Right forelimb (tissue), 1 donor: Measurements from ENCODE around the gene DYNLL2.
"Not testable (repeated sequence)": the region's sequence is repeated elsewhere in the genome, so short reads cannot be mapped to it uniquely, and the experiment has no call there.

ENCODE experiments used
- DNase-seq: peaks from one replicate; pipeline ENCODE4 v3.0.0-alpha.2; 2018

The DYNLL2 gene

DNA sequence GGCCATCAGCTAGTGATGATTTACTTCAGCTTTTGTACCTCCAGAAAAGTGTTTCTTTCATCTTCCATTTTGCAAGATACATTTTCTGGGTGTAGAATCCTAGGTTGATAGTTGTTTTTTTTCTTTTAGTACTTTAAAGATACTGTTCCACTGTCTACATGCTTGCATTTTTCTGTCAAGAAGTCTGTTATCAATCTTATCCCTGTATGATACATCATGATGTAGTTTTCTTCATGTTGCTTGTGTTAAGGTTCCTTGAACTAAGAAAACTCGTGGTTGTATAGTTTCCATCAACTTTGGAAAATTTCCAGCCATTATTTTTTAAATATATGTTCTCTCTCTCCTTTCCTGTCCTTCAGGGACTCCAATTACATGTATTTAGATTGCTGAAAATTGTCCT, 24.1 kb downstream of the DYNLL2 start:
- no peak for DNase-seq

DNA sequence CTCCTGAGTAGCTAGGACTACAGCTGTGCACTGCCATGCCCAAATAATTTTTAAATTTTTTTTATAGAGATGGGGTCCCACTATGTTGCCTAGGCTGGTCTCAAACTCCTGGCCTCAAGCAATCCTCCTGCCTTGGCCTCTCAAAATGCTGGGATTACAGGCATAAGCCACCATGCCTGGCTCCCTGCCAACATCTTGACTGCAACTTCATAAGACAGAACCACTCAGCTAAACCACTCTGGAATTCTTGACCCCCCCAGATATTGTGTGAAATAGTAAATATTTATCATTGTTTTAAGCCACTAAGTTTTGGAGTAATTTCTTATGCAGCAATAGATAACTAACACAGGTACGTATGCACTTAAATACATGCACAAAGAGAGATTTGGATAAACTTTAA, 26.0 kb downstream of the DYNLL2 start:
- no peak for DNase-seq

DNA sequence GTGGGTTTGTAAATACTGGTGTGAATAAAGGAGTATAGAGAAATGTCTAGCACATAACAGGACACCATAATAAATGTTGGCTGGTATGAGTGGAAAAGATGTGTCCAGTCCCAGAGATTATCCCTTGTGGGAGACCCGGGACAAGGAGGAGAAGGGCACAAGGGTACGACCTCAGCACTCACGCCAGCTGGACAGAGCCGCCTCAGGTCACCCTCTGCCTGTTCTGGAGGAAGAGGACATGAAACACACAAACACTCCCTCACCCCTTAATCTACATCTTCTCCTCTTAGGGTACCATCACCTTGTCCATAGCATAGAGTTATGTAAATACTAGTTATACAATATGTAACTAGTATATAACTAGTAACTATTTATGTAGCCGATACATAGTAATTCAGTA, 26.8 kb downstream of the DYNLL2 start:
- DNase-seq: no peak

DNA sequence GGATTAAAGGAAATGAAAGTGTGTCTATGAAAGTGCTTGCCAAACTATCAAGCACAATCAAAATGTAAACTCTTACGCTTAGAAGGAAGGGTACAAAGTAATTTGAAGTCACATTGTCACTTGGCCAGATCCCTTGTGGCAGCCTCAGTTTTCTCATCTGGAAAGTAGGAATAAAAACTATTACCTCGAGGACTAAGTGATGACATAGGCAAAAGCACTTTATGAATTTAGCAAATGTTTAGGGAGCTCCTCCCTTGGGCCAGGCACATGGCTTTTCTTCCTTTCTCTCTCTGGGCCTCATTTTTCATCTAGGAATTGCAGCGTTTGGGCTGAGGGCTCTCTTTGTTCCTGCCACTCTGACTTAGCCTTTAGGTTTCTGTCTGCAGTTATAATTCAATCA, 28.5 kb downstream of the DYNLL2 start:
- no peak for DNase-seq

DNA sequence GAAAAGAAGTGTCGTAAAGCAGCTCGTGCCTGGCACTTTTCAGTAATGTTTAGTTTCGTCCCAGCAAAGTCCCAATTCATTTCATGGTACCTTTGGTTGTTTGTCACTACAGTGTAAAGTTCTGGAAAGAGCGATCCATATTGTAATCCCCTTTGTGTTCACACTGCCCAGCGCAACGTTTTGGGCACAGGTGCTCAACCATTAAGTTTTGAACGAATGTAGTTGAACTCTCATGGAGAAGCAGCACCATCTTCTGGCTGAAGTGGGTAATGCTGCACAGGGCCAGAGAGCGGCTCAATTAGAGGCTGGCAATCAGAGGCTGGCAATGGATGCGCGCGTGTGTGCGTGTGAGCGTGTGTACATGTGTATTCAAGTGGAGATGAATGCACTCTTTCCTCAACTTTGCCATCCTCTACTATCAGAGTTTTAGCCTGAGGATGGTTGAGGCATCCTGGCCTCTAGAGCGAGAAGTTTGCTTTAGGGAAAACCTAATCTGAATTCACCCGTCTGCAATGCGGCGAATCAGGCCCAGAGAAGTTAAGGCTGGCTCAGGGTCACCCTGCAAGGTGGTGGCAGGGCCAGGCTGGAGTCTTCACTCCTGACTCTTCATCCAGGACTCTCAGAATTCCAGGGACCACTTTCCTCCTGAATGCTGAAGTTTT, 29.9 kb downstream of the DYNLL2 start:
- DNase-seq: peak; percentile 79

DNA sequence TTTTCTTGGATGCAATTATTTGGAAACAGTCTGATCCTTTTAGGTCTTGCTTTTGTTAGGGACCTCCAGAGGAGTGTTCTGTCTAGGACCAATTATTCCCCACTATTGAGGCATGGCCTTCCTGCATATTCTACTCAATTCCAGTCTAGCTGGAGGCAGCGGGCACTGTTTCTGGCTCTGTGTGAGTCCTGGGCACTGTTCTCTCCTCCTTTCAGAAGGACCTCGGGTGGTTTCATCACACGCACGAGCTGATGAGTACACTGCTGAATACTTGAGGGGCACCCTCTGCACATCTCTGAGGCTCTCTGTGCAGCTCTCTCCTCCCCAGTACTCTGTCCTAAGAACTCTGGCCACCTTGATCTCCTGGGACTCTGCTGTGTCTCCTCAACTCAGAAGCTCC, 30.7 kb downstream of the DYNLL2 start:
- DNase-seq: no peak

DNA sequence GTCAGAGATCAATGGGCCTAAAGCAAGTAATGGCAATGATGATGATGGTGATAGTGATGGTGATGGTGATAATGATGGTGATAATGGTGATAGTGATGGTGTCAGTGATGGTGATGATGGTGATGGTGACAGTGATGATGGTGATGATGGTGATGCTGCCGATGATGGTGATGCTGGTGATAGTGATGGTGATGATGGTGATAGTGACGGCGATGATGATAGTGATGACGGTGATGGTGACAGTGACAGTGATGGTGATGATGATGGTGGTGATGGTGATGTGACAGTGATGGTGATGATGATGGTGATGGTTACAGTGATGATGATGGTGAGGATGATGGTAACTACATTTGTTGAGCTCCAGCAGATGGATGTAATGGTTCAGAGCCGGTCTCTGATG, 34.2 kb downstream of the DYNLL2 start:
- no peak for DNase-seq

DNA sequence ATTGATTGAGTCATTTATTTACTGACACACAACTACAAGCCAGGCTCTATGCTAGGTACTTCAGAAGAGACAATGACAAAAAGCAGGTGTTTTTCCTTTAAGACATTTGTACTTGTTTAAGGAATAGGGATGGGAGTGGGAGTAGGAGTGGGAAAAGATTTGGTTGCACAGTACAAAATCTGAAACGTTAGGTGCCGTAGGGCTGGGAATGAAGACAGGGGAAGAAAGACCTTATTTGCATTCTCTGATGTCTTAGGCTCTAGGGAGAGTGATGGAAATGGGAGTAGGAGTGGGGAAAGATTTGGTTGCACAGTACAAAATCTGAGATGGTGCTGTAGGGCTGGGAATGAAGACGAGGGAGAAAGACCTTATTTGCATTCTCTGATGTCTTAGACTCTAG, 36.3 kb downstream of the DYNLL2 start:
- DNase-seq: no peak

DNA sequence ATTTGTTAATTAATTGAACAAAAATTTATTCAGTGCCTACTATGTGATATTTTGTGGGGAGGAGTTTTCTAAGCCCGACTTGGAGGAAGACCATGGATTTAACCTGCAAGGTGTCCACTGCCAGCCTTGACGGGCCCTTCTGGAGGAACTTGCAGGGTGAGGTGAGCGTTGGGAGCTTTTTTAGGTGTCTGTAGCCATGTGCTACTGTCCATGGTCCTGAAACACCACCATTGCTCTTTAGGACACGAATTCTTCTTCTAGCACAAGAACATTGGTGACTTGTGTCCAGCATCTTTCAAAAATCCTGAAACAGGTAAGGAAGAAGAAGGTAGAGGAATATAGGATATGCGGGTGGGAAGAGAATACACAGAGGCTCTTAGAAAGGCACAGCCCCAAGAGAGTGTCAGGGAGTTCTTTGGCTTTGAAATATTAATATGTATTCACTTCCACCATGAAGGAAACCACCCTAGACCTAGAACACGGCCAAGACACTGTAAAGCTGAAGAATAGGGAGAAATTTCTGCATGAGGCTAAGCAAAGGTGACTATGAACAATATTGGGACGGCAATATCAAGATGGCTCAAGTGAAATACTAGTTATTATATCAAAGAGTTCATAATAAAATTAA, 37.1 kb downstream of the DYNLL2 start:
- peak; percentile 62 for DNase-seq

DNA sequence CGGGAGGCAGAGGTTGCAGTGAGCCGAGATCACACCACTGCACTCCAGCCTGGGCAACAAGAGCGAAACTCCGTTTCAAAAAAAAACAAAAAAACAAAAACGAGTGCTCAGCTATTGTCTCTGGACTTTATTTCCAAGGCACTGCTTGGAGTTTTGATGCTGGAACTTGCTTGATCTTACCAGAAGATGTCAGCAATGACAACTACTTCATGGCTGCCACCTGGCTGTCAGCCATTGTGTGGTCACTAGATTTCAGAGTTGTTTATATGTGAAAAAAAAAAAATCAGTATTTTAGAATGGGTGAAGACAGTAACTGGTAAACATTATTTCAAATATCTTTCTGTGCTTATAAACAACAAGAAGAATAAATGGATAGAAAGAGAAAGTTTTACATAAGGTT, 38.7 kb downstream of the DYNLL2 start:
- no peak for DNase-seq

DNA sequence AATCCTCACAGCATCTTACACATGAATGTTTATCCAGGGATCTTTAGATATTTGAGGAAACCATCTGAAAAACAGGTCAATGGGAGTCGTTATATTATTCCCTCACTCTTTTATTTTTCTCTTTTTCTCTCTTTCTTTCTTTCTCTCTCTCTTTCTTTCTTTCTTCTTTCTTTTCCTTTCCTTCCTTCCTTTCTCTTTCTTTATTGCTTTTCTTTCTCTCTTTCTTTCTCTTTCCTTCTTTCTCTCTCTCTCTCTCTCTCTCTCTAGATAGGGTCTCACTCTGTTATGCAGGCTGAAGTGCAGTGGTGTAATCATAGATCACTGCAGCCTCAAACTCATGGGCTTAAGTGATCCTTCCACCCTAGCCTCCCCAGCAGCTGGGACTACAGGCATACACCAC, 44.6 kb downstream of the DYNLL2 start:
- no peak for DNase-seq

DNA sequence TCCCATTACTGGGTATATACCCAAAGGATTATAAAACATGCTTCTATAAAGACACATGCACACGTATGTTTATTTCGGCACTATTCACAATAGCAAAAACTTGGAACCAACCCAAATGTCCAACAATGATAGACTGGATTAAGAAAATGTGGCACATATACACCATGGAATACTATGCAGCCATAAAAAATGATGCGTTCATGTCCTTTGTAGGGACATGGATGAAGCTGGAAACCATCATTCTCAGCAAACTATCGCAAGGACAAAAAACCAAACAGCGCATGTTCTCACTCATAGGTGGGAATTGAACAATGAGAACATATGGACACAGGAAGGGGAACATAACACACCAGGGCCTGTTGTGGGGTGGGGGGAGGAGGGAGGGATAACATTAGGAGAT, 49.5 kb downstream of the DYNLL2 start:
- not testable (repeated sequence) for DNase-seq

DNA sequence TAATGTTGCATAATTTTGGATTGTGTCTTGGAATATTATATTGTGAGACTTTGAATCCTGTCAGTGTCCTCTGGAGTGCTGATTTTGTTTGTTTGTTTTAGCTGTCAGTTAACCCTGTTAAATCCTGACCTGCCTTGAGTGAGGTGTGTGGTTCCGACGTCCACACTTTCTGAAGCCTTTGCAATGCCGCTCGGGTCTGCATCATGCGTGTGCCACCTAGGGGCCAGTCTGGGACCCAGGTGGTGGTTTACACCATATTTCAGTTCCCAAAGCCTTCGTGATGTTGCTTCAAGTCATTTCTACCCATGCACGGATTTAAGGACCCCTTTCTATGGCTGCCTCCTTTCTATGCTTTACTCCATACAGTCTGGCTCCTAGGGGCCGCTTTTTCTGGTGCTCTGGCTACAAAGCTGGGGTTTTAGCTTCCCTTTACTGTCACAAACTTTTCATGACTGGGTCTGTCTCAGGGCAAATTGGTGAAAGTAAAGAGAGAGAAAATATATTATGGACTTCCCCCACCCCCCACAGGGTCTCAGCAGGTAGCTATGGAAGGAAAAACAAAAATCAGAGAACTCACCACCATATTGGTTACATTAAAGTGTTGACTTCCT, 53.6 kb downstream of the DYNLL2 start:
- DNase-seq: no peak

DNA sequence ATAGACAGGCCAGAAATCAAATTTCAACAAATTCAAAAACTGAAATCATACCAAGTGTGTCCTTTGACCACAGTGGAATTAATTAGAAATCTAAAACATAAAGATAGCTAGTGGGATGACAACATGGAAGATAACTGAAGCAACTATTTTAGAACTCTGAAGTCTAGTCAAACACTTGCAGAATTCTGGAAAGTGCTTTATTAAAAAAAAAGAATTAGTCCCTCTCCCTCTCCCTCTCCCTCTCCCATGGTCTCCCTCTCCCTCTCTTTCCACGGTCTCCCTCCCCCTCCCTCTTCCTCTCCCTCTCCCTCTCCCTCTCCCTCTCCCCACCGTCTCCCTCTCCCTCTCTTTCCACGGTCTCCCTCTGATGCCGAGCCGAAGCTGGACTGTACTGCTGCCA, 58.3 kb downstream of the DYNLL2 start:
- no peak for DNase-seq

DNA sequence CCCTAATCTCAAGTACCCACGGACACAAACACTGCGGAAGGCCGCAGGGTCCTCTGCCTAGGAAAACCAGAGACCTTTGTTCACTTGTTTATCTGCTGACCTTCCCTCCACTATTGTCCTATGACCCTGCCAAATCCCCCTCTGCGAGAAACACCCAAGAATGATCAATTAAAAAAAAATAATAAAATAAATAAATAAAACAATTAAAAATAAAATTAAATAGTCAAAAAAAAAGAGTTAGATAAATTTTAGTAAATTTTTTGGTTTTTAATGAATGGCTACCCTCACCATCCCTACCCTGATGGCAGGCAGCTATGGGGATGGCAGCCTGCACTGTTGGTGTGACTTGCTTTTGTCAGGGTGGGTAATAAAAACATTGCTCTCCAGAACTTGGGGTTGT, 60.1 kb downstream of the DYNLL2 start:
- DNase-seq: not testable (repeated sequence)

DNA sequence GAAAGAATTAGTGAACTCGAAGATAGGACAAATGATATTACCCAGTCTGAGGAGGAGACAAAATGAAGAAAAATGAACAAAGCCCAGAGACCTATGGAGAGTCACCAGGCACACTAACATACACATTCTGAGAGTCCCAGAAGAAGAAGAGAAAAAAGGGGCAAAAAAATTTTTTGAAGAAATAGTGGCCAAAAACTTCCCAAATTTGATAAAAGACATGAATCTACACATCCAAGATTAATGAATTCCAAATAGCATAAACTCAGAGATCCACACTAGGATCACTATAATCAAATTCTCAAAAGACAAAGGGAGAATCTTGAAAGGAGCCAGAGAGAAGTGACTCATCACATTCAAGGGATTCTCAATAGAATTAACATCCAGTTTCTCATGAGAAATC, 61.6 kb downstream of the DYNLL2 start:
- DNase-seq: no peak
